GM10248 (cell line): ENCODE data around the gene DSP.

Experiments
- CTCF ChIA-PET: fragments of 300-600 bp; sonication (Branson Sonifier 250); formaldehyde crosslinking; extraction: SDS; loops from one replicate; lab custom pipeline; 2021; ENCODE audit warnings: antibody characterized with exemption; lab: Yijun Ruan, JAX
- POLR2A ChIA-PET: fragments of 350-650 bp; sonication (Branson Sonifier 250); formaldehyde crosslinking; extraction: SDS; loops from one replicate; lab custom pipeline; 2020; ENCODE audit warnings: antibody characterized with exemption; lab: Yijun Ruan, JAX
- DNase-seq: peaks from one replicate; pipeline ENCODE4 v3.0.0; 2012; ENCODE audit errors: extremely low spot score
- TF ChIP-seq, protein P1 (sequence below): IDR thresholded peaks from 2 replicates; pipeline ENCODE4 v1.5.1; 2012; ENCODE audit warnings: mild to moderate bottlenecking, low read depth; ENCODE audit errors: extremely low read depth, missing control alignments, control extremely low read depth

Gene DSP

DNA sequence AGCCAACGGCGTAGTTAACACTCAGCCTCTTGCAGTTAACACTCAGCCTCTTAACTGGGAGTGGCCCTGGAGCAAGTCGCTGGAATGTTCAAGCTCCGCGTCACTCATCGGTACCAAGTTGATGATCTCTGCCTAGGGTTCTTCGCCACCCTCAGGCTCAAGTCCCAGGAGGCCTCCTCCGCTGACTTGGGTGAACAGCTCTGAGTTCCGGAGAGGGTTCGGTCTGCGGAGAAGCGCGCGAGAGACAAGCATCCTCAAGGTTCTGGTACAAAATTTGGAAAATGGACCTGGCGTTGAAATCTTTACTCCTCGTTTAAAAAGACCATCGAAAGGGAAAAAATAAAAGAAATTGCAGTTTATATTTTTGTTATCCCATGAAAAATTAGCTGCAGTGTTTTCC, 876 bp upstream of the DSP start:
- DNase-seq, result no peak
- TF ChIP-seq, protein P1, sequence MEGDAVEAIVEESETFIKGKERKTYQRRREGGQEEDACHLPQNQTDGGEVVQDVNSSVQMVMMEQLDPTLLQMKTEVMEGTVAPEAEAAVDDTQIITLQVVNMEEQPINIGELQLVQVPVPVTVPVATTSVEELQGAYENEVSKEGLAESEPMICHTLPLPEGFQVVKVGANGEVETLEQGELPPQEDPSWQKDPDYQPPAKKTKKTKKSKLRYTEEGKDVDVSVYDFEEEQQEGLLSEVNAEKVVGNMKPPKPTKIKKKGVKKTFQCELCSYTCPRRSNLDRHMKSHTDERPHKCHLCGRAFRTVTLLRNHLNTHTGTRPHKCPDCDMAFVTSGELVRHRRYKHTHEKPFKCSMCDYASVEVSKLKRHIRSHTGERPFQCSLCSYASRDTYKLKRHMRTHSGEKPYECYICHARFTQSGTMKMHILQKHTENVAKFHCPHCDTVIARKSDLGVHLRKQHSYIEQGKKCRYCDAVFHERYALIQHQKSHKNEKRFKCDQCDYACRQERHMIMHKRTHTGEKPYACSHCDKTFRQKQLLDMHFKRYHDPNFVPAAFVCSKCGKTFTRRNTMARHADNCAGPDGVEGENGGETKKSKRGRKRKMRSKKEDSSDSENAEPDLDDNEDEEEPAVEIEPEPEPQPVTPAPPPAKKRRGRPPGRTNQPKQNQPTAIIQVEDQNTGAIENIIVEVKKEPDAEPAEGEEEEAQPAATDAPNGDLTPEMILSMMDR, result no peak
- CTCF ChIA-PET, result no interaction called here
- POLR2A ChIA-PET, result no interaction called here

DNA sequence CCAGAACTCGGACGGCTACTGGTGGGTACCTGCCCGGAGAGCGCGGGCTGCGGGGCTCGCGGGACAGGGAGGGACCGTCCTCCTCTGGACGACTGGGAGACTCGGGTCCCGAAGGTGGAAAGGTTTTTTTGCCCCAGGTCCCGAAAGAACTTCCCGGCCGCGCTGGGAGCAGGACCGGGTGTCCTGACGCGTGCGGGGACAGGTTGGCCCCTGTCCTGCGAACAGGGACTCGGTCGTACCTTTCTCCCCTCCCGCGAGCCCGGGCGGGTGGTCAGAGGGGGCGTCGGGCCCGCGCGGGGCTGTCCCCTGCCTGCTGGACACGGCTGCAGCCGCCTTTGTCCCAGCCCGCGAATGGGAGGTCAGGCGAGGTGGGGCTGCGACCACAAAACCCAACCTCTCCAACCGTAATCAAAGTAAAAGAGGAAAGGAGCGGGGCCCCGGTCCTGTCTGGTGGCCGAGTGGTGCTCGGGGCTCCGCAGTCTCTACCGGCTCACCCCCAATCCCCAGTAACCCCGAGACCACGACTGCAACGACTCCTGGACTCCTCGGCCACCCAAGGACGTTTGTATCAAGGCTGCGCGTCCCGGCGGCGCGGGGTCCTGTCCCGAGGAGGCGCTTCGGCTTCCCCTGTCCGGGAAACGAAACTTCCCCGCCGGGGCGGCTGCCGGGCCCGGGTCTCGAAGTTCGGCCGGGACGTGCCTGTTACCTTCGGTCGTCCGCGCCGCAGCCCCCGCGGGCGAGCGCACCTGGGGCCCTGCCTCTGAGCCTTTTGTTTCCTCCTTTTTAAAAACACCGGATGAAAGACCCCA, 798 bp downstream of the DSP start:
- ChIA-PET CTCF (no interaction called here), POLR2A (no interaction called here)
- DNase-seq, result peak; percentile 32

DNA sequence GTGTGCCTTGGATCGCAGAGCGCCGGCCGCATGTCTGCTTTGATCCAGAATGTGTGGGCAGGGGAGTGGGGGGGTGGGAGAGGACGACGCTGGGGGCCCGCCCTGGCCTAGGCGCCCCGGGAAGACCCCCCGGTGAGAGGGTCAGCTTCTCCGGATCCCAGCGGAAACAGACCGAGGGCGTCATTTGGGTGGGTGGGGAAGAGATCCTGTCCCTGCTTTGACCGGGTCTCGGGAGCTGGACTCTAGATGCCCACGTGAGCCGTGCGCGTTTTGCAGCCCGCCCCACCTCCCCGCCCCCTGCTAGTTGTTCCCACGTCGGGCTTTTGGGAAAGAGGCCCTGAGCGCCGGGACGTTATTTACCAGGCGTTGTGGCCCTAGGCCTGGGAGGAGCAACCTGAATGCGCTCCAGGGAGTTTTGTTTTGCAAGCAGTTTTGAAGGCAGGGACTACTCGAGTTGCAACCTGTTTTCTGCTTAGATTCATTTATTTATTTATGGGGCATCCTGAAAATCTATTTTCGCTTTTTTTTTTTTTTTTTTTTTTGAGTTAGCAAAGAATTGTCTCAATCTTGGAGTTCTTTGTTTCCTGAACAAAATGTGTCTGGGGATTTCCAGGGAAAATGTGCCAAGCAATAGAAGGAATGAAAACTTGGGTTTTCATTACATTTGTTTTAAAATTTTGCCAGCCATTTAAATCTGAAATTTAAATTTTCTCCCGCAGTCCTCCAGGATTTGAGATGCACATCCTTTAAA, 1.6 kb downstream of the DSP start:
- POLR2A ChIA-PET, result no interaction called here
- TF ChIP-seq, protein P1, result no peak
- DNase-seq, result peak; percentile 20
- CTCF ChIA-PET, result no interaction called here

More for the DNA sequence above, 798 bp downstream of the DSP start:
- TF ChIP-seq, protein P1, result no peak

DNA sequence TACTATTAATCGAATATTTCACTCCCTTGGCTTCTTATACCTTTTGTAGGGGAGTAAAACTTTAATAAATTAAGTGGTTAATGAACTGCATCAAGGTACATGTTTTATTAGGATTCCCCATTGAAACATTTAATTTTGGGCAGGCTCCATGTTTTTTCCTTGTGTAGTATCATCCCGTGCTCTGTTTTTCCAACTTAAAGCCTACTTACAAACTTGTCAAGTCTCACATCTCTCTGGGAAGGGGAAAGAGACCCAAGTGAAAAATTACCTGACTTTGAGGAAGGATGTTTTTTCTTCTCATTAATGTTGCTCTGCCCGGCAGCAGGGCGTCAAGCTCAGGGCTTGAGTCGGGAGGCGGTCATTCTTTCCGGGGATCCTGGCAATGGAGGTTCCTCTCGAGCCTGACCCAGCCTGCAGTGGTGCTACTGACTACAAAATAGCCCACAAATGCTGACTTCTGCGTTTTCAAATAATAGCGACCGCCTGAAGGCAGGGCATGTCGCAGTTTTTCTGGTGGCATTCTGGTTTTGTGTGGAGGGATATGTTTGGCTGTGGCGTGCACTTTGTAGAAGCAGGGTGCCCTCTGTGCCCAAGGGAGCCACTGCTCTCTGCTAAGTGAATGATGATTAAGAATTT, 2.4 kb downstream of the DSP start:
- ChIA-PET CTCF (no interaction called here), POLR2A (no interaction called here)
- TF ChIP-seq, protein P1, result no peak
- DNase-seq, result no peak

DNA sequence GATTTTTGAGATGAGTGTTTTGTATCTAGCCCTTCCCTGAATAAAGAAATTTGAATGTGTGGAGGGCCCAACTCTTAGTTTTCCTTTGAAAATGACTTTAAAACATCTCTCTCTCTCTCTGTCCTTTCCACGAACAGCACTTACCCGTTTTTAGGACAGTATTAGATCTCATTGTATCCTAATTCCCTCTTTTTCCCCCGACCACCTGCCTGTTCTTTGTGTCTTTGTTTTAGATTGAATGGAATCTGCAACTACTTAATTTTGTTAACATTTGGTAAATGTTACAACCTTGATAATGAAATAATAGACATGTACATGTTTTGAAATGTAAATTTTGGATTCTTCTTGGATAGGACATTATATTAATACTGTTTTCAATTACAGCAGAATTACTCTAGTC, 3.1 kb downstream of the DSP start:
- ChIA-PET CTCF (no interaction called here), POLR2A (no interaction called here)
- TF ChIP-seq, protein P1, result no peak
- no peak for DNase-seq

DNA sequence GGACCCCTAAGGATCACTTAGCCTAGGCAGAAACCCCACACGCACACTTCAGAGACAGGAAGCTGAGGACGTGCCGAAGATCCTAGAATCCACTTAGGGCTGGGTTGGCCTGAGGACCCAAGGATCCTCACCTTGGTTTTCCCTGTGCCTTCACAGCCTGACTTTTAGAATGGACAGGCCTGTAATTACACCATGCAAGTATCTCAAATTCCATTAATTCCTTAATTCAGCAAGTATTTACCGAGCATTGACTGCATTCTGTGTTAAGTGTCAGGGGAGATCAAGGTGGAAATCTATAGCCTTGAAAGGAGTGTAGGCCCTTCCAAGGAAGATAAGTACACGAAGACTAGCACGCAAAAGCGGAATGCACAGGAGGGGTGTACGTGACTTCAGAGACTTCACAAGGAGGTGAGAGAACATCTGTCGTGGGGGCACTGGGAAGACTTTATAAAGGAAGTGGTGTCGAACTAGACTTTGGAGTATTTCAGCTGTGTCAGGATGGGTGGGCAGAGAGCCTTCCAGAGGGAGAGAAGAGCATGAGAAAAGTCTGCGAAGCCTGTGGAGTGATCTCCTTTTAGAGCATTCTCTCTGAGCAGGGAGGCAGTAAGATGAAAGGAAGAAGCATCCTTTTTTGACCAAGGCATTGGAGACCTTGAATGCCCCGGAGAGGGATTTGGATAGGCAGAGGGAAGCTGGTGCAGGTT, 4.0 kb downstream of the DSP start:
- POLR2A ChIA-PET, result no interaction called here
- TF ChIP-seq, protein P1, result no peak
- CTCF ChIA-PET, result interaction anchor here (1.1 to 2.7 kb wide), 2 partner anchors 9 to 10 kb away, joined by 3 to 10 read pairs; no protein-coding TSS in a partner anchor
- DNase-seq, result no peak
